ENCODE measurements around the gene CCDC85C. TPM values are rescaled to one million over a fixed set of nuclear protein-coding genes. Genes with fewer than 3 reads are reported as not detected.

The CCDC85C gene
- total RNA-seq, 2 experiments from 2014 or later = 7.1 to 9.1 TPM

DNA sequence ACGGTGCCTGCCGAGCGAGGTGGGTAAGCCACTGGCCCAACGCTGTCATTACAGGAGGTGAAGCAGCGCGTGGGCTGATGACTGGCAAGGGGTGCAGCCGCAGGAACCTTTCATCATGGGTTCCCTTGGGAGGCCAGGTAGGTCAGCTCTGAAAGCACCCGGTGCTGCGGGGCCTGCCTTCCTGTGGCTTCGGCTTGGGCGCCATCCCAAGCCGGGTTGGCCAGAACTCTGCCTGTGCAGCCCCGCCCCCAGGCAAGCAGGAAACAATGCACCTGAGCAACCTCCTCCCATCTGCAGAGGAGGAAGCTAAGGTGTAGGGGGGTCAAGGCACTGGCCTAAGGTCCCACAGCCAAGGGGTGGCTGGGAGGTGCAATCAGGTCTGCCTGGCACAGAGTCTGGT is 21.0 kb upstream of the CCDC85C start:
- Mint-ChIP-seq H3K27ac (no peak overlapping the region), H3K4me3 (no peak overlapping the region), H3K9me3 (ENCODE audit: low read depth) (no peaks in the 10 kb centered on the region), H3K27me3 (peaks cover 14% of the 10 kb centered on the region), H3K4me1 (peaks cover 4% of the 10 kb centered on the region), H3K36me3 (no peaks in the 10 kb centered on the region)
- ATAC-seq (no peak), DNase-seq (no peak)
- CTCF ChIA-PET = no interaction called here

DNA sequence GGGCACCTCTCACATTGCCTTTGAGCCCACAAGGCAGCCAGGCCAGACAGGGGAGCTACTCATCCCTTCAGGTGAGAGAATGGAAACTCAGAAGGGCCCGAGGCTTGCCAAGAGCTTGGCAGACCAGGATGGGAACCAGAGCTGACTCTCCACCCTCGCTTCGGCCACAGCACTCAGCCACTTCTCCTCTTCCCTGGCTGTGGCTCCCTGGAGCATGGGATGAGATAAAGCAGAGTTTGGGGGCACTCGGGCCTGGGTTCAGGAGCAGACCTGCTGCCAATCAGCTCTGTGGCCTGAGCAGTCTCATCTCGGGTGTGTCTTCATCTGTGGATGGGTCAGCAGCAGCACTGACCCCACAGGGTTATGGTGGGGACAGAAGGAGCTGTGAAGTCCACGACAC is 20.0 kb upstream of the CCDC85C start:
- Mint-ChIP-seq H3K27me3 (peaks cover 14% of the 10 kb centered on the region), H3K36me3 (no peaks in the 10 kb centered on the region), H3K4me3 (no peak overlapping the region), H3K4me1 (peaks cover 3% of the 10 kb centered on the region), H3K9me3 (ENCODE audit: low read depth) (no peaks in the 10 kb centered on the region), H3K27ac (no peak overlapping the region)
- no peak for DNase-seq
- CTCF ChIA-PET = interaction anchor here (1.5 kb wide), 1 partner anchor 19 kb away, joined by 3 read pairs; no protein-coding TSS in a partner anchor
- ATAC-seq = no peak

DNA sequence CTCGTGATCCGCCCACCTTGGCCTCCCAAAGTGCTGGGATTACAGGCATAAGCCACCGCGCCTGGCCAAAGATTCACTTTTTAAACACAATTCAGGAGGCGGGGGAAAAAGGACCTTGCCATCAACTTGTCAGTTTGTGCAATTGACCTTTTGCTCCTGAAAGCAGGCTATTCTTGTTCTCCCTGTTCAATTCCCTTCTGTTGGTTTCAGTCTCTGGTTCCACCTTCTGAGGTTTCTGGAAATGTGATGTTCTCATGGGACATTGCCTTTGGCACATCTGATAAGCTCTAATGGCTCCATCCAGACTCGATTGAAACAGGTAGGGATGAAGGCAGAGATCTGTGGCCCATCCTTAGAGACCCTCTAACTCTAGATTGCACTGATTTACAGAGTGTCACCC is 17.9 kb upstream of the CCDC85C start:
- no peak for ATAC-seq
- no peaks in the 10 kb centered on the region for H3K4me1 Mint-ChIP-seq
- no peaks in the 10 kb centered on the region for H3K36me3 Mint-ChIP-seq
- no peak for DNase-seq
- H3K27me3 Mint-ChIP-seq = peaks cover 18% of the 10 kb centered on the region
- no peak overlapping the region for H3K27ac Mint-ChIP-seq
- H3K4me3 Mint-ChIP-seq = no peak overlapping the region
- CTCF ChIA-PET = interaction anchor here (0.7 kb wide), 1 partner anchor 116 kb away, joined by 3 read pairs; no protein-coding TSS in a partner anchor
- H3K9me3 Mint-ChIP-seq (ENCODE audit: low read depth) = no peaks in the 10 kb centered on the region

DNA sequence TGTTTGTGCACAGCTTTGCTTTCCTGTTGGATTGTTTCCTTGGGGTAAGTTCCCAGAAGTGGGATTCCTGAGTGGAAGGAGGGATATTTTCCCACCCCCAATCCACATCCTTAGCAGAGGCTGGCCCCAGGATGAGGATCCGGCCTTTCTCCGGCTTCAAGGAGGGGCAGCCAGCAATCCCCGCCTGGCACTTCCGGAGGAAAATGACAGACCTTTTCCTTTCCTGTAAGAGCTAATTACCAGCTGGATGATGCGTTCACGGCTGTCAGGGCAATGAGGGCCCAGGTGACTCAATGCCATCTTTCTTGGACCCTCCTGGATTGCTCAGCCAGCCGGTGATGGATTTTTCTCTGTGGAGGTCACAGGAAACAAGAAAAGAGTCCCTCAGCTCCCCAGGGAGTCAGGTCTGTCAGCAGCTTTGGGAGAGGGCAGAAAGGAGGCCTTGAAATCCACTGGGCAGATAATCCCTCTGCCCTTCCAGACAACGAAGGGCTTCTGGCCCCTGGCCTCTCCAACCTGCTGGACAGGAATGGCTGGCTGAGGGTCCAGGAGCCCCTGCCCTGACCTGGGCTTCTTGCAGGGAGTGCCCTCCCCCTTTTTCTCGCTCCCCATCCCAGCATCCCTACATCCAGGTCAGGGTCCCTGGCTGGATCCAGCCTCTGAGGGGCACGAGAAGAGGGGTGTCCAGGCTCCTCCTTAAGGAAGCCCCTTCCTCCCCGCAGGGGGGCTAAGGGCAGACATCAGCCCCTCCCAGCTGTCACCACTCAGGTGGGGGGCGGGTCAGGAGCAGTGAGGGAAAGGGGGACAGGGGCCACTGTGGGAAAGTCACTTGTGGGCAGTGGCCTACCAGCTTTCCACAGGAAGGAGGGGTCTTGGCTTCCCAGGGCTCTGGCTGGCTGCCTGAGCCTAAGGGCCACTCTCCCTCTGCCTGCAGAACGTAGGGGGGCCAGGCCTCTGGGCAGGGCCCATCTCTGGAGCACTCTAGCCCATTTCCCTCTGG is 16.1 kb upstream of the CCDC85C start:
- H3K27ac Mint-ChIP-seq = no peak overlapping the region
- H3K9me3 Mint-ChIP-seq (ENCODE audit: low read depth) = no peaks in the 10 kb centered on the region
- no peak for ATAC-seq
- H3K36me3 Mint-ChIP-seq = no peaks in the 10 kb centered on the region
- H3K27me3 Mint-ChIP-seq = peaks cover 32% of the 10 kb centered on the region
- DNase-seq = no peak
- no peak overlapping the region for H3K4me3 Mint-ChIP-seq
- CTCF ChIA-PET = interaction anchor here (3.9 kb wide), 1 partner anchor 9 kb away, joined by 17 read pairs; no protein-coding TSS in a partner anchor
- no peaks in the 10 kb centered on the region for H3K4me1 Mint-ChIP-seq

DNA sequence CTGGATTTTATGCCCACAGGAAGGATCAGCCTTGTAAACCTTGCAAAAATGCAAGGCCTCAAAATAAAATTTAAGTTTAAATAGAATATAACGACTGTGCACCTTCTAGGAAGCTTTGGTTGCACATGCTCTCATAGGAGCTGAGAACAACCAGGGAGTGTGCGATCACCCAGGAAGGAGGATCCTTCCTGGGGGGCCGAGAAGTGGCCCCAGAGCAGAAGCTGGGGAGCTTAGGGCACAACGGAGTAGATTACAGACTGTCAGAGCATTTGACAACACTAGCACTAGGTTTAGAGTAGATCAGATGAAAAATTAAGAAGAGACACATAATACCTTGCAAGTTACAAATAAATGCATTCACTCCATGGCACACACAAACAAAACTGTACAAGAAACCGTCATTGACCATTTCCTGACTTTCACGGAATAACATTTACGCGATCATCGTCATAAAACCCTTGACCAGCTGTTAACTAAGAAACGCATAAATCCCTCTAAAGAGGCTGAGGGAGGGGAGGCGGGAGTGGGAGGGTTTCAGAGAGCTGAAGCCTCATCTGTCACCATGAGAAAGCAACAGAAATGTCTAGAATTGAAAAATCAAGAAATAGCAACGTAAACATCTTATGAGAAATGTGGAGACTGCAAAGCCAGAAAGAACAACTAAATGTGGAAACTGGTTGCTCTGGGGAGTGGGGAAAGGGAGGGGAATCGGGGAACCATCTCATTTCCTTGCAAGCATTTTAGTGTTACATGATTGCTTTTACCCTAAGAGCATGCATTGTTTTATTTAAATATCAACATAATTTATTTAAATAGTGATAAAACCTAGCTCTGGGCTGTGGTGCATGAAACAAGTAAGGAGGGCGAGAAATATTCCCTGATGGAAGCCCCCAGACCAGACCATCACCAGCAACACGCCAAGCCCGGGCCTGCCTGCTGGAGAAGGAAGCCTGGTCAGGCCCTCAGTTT is 13.1 kb upstream of the CCDC85C start:
- peaks cover 23% of the 10 kb centered on the region for H3K27me3 Mint-ChIP-seq
- DNase-seq = no peak
- no peak overlapping the region for H3K27ac Mint-ChIP-seq
- CTCF ChIA-PET = interaction anchor here (1.4 to 3.9 kb wide), 3 partner anchors 9 to 12 kb away, joined by 3 to 17 read pairs (median 4); no protein-coding TSS in a partner anchor
- H3K4me3 Mint-ChIP-seq = no peak overlapping the region
- ATAC-seq = no peak
- no peaks in the 10 kb centered on the region for H3K9me3 Mint-ChIP-seq (ENCODE audit: low read depth)
- H3K36me3 Mint-ChIP-seq = no peaks in the 10 kb centered on the region
- no peaks in the 10 kb centered on the region for H3K4me1 Mint-ChIP-seq

DNA sequence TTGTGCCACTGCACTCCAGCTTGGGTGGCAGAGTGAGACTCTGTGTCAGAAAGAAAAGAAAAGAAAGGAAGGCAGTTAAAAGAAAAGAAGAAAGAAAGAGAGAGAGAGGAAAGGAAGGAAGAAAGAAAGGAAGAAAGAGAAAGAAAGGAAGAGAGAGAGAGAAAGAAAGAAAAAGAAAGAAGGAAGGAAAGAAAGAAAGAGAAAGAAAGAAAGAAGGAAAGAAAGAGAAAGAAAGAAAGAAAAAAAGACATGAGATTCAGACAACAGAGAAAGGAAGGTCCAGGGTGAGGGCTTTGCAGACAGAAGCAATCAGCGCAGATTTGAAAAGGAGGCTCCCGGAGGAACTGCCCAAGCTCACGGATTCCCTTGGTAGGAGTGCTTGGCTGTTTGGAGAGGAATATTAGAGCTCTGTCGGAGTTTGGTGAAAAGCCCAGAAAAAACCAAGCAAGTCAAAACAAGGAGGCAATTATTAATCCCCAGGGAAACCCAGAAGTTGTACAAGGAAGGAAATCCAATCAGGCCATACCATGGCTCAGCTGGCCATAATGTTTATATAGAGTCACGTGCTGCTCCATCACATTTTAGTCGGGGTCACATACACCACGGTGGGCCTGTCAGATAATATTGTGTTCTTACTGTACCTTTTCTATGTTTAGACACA is 11.6 kb upstream of the CCDC85C start:
- no peak for ATAC-seq
- CTCF ChIA-PET = interaction anchor here (0.6 kb wide), 1 partner anchor 67 kb away, joined by 3 read pairs; no protein-coding TSS in a partner anchor
- no peak for DNase-seq
- Mint-ChIP-seq H3K4me3 (no peak overlapping the region), H3K36me3 (no peaks in the 10 kb centered on the region), H3K4me1 (no peaks in the 10 kb centered on the region), H3K27me3 (peaks cover 20% of the 10 kb centered on the region), H3K27ac (no peak overlapping the region), H3K9me3 (ENCODE audit: low read depth) (no peaks in the 10 kb centered on the region)

DNA sequence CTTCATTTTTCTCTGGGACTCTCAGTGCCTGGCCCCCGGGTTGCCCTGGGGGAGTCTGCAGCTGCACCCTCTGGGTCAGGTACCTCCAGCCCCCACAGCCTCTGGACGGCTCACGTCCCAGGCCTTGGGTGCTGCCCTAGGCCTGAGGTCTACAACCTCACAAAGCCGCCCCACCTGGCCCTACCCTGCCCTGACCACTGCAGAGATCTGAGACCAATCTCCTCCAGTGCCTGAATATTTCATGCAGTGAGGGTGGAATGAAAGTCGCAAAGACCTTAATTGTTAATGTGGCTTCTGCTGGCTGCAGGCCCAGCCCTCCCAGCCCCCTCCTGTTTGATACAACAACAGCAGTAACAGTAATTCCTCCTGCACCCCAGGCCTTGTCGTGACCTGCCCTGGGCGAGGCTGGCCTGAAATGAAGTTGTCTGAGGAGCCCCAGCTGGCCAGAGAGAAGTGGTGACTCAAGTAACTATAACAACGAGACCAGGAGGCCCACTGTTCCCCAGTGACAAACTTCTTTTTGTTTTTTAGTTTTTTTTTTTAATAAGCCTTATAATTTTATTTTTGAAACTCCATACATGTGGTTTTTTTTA is 8.8 kb upstream of the CCDC85C start:
- Mint-ChIP-seq H3K36me3 (no peaks in the 10 kb centered on the region), H3K4me3 (no peak overlapping the region), H3K9me3 (ENCODE audit: low read depth) (no peaks in the 10 kb centered on the region), H3K27me3 (peaks cover 20% of the 10 kb centered on the region), H3K27ac (no peak overlapping the region), H3K4me1 (no peaks in the 10 kb centered on the region)
- no peak for ATAC-seq
- CTCF ChIA-PET = no interaction called here
- no peak for DNase-seq

DNA sequence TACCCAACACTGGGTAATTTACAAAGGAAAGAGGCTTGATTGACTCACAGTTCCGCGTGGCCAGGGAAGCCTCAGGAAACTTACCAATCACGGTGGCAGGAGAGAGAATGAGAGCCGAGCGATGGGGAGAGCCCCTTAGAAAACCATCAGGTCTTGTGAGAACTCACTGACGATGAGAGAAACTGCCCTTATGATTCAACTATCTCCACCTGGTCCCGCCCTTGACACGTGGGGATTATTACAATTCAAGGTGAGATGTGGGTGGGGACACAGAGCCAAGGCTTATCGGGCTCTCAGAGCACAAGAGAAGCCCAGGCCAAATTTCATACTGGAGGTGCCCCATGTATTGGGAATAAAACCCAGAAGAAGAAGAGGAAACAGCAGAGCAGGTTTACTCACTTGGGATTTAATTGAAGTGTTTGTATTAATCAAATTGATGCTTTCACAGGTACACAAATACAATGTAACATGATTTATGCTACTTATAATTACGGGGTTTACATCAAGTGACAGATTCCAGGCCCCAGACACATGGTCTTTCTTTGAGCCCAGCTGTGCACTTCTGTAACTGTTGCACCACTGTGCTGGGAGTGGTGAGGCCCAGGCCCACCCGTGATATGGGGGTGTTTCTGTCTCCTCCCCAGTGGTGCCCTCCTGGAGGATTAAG is 8.2 kb upstream of the CCDC85C start:
- ATAC-seq (no peak), DNase-seq (no peak)

DNA sequence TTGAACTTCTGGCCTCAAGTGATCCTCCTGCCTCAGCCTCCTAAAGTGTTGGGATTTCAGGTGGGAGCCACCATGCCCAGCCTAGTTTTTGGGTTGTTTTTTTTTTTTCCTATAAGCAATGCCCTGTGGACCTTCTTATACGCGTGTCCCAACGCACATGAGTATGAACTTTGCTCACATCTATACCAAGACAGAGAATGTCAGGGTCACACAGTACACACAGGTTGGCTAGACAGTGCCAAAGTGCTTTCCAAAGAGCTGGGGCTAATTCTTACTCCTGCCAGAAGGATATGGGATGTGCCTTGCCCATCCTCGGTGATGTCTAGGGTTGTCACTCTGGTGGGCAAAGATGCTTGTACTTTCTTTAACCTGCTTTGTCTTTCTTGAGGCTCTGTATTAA is 7.6 kb upstream of the CCDC85C start:
- H3K4me3 Mint-ChIP-seq = no peak overlapping the region
- peaks cover 1% of the 10 kb centered on the region for H3K36me3 Mint-ChIP-seq
- DNase-seq = no peak
- peaks cover 14% of the 10 kb centered on the region for H3K27me3 Mint-ChIP-seq
- no peak for ATAC-seq
- no peaks in the 10 kb centered on the region for H3K4me1 Mint-ChIP-seq
- no peak overlapping the region for H3K27ac Mint-ChIP-seq
- H3K9me3 Mint-ChIP-seq (ENCODE audit: low read depth) = no peaks in the 10 kb centered on the region
- CTCF ChIA-PET = no interaction called here

More for the DNA sequence above, 8.2 kb upstream of the CCDC85C start:
- Mint-ChIP-seq H3K4me3 (no peak overlapping the region), H3K36me3 (no peaks in the 10 kb centered on the region), H3K27ac (no peak overlapping the region), H3K27me3 (peaks cover 19% of the 10 kb centered on the region), H3K4me1 (no peaks in the 10 kb centered on the region), H3K9me3 (ENCODE audit: low read depth) (no peaks in the 10 kb centered on the region)
- CTCF ChIA-PET = no interaction called here

DNA sequence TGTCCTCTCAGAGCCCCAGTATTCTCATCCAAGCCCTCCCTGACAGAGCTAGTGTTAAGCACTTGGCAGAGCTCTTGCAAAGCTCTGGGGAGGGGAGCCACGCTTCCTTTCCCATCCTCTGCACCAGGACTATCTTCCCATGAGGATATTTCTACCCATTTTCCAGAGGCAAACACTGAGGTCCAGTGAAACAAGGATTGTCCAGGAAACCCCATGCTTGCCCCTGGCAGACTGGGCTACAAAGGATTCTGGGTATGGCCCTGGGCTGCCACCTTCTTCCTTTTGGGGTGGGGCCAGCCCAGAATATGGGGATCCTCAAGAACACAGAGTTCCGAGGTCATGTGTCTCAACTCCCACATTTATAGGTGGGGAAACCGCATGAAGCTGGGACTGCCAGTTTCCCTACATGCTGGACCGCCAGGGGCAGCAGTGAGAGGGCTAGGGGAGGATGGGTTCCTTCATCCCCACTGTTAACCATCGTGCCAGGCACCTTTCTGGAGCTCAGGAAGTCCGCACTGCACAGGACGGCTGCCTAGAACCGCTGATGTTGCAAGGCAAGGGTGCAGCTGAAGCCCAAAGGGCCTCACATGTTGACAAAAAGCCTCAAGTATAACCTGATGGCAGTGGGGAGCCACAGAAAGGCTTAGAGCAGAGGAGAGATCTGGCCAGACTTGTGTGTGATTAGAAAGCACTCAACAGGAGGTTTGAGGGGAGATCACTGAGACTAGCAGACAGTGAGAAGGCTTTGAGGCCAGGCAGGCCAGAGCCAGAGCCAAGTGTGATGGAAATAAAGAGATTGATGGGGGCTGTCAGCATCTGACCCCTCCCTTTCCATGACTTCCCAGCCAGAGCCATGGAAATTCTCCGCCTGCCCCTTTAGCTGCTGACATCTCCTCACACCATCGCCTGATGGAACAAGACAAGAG is 5.5 kb upstream of the CCDC85C start:
- Mint-ChIP-seq H3K27ac (no peak overlapping the region), H3K36me3 (peaks cover 1% of the 10 kb centered on the region), H3K4me1 (peaks cover 6% of the 10 kb centered on the region), H3K9me3 (ENCODE audit: low read depth) (no peaks in the 10 kb centered on the region), H3K4me3 (no peak overlapping the region), H3K27me3 (no peaks in the 10 kb centered on the region)
- DNase-seq (no peak), ATAC-seq (no peak)
- CTCF ChIA-PET = interaction anchor here (2.1 kb wide), 1 partner anchor 19 kb away, joined by 6 read pairs; no protein-coding TSS in a partner anchor

DNA sequence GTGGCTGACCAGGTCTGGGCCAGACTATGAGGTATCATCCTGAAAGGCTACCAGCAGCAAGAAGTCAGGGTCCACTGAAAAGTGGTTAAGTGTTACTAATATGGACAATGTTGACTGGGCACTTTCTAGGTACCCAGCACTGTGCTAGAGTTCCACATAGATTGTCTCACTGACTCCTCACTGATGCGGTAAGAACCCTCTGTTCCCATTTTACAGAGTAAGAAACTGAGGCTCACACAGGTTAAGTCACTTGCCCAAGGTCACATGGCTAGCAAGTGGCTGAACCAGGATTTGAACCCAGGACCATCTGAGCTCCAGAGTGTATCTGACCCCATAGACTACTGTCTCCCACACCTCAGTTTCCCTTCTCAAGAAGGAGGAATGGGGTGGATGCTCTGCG is 4.6 kb upstream of the CCDC85C start:
- peaks cover 1% of the 10 kb centered on the region for H3K36me3 Mint-ChIP-seq
- H3K27me3 Mint-ChIP-seq = no peaks in the 10 kb centered on the region
- peaks cover 6% of the 10 kb centered on the region for H3K4me1 Mint-ChIP-seq
- H3K27ac Mint-ChIP-seq = no peak overlapping the region
- H3K4me3 Mint-ChIP-seq = no peak overlapping the region
- ATAC-seq (no peak), DNase-seq (no peak)
- CTCF ChIA-PET = interaction anchor here (2.1 kb wide), 1 partner anchor 20 kb away, joined by 6 read pairs; no protein-coding TSS in a partner anchor
- H3K9me3 Mint-ChIP-seq (ENCODE audit: low read depth) = no peaks in the 10 kb centered on the region

Data from activated CD8-positive, alpha-beta memory T cell treated with anti-CD3 and anti-CD28 coated beads, Interleukin-2, amount 10 ng/mL, durations not matched to agents 7 days and 5 days (primary cell).